DND-41 (cell line): ENCODE results near the gene HNRNPU.

Experiments
- ATAC-seq: fragments of 200-7000 bp; cut with Tn5 transposase; 3 replicates; pipeline ENCODE4 v1.9.1; 2021; ENCODE audit warnings: low read depth; ENCODE audit not compliant: insufficient read depth
- DNase-seq: peaks from one replicate; pipeline ENCODE4 v3.0.0-alpha.2; 2020
- H2AFZ ChIP-seq: 2 replicates; pipeline ENCODE4 v1.6.0; 2012; ENCODE audit warnings: low read depth, low read length
- H3K27ac ChIP-seq: 2 replicates; pipeline ENCODE4 v1.5.1; 2012; ENCODE audit warnings: low read length, inconsistent platforms
- H3K27me3 ChIP-seq: fragments of 200-600 bp; sonication (generic); 2 replicates; pipeline ENCODE4 v1.6.0; 2012; ENCODE audit warnings: low read length, mild to moderate bottlenecking, inconsistent platforms; ENCODE audit not compliant: insufficient read depth, poor library complexity
- H3K36me3 ChIP-seq: 2 replicates; pipeline ENCODE4 v1.5.1; 2012; ENCODE audit warnings: low read length, inconsistent platforms; ENCODE audit not compliant: insufficient read depth
- H3K4me1 ChIP-seq: 2 replicates; pipeline ENCODE4 v1.5.1; 2012; ENCODE audit warnings: mild to moderate bottlenecking, low read length; ENCODE audit not compliant: insufficient read depth
- H3K4me2 ChIP-seq: 2 replicates; pipeline ENCODE4 v1.6.0; 2012; ENCODE audit warnings: mild to moderate bottlenecking, moderate library complexity, low read length, inconsistent platforms; ENCODE audit not compliant: insufficient read depth
- H3K4me3 ChIP-seq, 2 experiments: fragments of 200-600 bp in 1 of 2; shearing (Covaris generic) in 1 of 2; 2 replicates each; pipeline ENCODE4 v1.5.1; 2012 to 2016; ENCODE audit warnings: inconsistent platforms in 2 of 2, low read length in 2 of 2, mild to moderate bottlenecking in 2 of 2, low read depth in 1 of 2, moderate library complexity in 1 of 2
- H3K79me2 ChIP-seq: 2 replicates; pipeline ENCODE4 v1.6.0; 2012; ENCODE audit warnings: low read length, inconsistent platforms; ENCODE audit not compliant: insufficient read depth
- H3K9ac ChIP-seq: 2 replicates; pipeline ENCODE4 v1.6.0; 2012; ENCODE audit warnings: low read depth, mild to moderate bottlenecking, inconsistent platforms, low read length, moderate library complexity
- H3K9me3 ChIP-seq: 2 replicates; pipeline ENCODE4 v1.5.1; 2012; ENCODE audit warnings: low read length, moderate library complexity, mild to moderate bottlenecking, inconsistent platforms; ENCODE audit not compliant: insufficient read depth, severe bottlenecking
- H4K20me1 ChIP-seq: 2 replicates; pipeline ENCODE4 v1.6.0; 2012; ENCODE audit warnings: low read length; ENCODE audit not compliant: insufficient read depth
- CTCF ChIP-seq: IDR thresholded peaks from 2 replicates; pipeline ENCODE4 v1.5.1; 2012; ENCODE audit warnings: borderline replicate concordance, low read length, moderate library complexity, mild to moderate bottlenecking; ENCODE audit not compliant: poor library complexity, severe bottlenecking; ENCODE audit errors: extremely low read depth
- EZH2 ChIP-seq: IDR thresholded peaks from 3 replicates; pipeline ENCODE4 v1.6.1; 2012; ENCODE audit warnings: borderline replicate concordance, low read depth, mild to moderate bottlenecking, moderate library complexity, low read length, inconsistent platforms; ENCODE audit not compliant: severe bottlenecking

Gene HNRNPU

GRCh38 chr1:244857761-244858160 is 6.6 kb downstream of the HNRNPU start:
- H4K20me1 ChIP-seq: peaks cover 91% of the 10 kb centered on the region

GRCh38 chr1:244854865-244855578 is 9.3 kb downstream of the HNRNPU start:
- TF ChIP-seq EZH2: no peak
- H3K79me2 ChIP-seq: peaks cover 100% of the 10 kb centered on the region

More at GRCh38 chr1:244857761-244858160, 6.6 kb downstream of the HNRNPU start:
- Histone ChIP-seq H3K27ac (no peak overlapping the region), H3K36me3 (peaks cover 100% of the 10 kb centered on the region), H3K79me2 (peaks cover 100% of the 10 kb centered on the region), H3K9me3 (no peaks in the 10 kb centered on the region), H3K27me3 (no peaks in the 10 kb centered on the region), H2AFZ (no peak overlapping the region), H3K4me1 (peaks cover 65% of the 10 kb centered on the region), H3K4me3 (no peak overlapping the region), H3K4me2 (peak overlapping the region; percentile 46; the same call in 1 of the 2 replicates), H3K9ac (no peak overlapping the region)
- DNase-seq (no peak), ATAC-seq (no peak)
- no peak for TF ChIP-seq EZH2
- TF ChIP-seq CTCF: no peak

GRCh38 chr1:244854166-244854565 is 10.2 kb downstream of the HNRNPU start:
- DNase-seq: no peak
- H3K4me1 ChIP-seq: peaks cover 38% of the 10 kb centered on the region; the same call in 1 of the 2 replicates

More at GRCh38 chr1:244854865-244855578, 9.3 kb downstream of the HNRNPU start:
- H3K4me3 ChIP-seq: no peak overlapping the region
- H3K4me2 ChIP-seq: peak overlapping the region; percentile 31; the same call in 1 of the 2 replicates
- no peaks in the 10 kb centered on the region for H3K9me3 ChIP-seq
- DNase-seq: no peak
- ATAC-seq: peak; percentile 12; the same call in 1 of the 3 replicates
- no peak overlapping the region for H2AFZ ChIP-seq
- H3K27me3 ChIP-seq: no peaks in the 10 kb centered on the region
- H4K20me1 ChIP-seq: peaks cover 79% of the 10 kb centered on the region
- no peak overlapping the region for H3K9ac ChIP-seq
- no peak overlapping the region for H3K27ac ChIP-seq
- peaks cover 100% of the 10 kb centered on the region for H3K36me3 ChIP-seq
- peaks cover 45% of the 10 kb centered on the region for H3K4me1 ChIP-seq

More at GRCh38 chr1:244854166-244854565, 10.2 kb downstream of the HNRNPU start:
- Histone ChIP-seq H3K27me3 (no peaks in the 10 kb centered on the region), H4K20me1 (peaks cover 78% of the 10 kb centered on the region), H3K79me2 (peaks cover 100% of the 10 kb centered on the region), H3K4me2 (no peak overlapping the region), H3K4me3 (no peak overlapping the region), H3K9ac (no peak overlapping the region), H2AFZ (no peak overlapping the region), H3K36me3 (peaks cover 100% of the 10 kb centered on the region), H3K27ac (no peak overlapping the region), H3K9me3 (no peaks in the 10 kb centered on the region)
- TF ChIP-seq EZH2: no peak
- no peak for TF ChIP-seq CTCF
- ATAC-seq: no peak
